NOMO-1 (cell line): ENCODE data around the gene ACAD8.
"Not testable (repeated sequence)": the region's sequence is repeated elsewhere in the genome, so short reads cannot be mapped to it uniquely, and the experiment has no call there.

Source experiments
- DNase-seq, 2 experiments: peaks; one replicate each; lab custom pipeline; 2025; ENCODE audit not compliant: unreplicated experiment in 2 of 2; lab: John Stamatoyannopoulos, UW

Gene ACAD8

DNA sequence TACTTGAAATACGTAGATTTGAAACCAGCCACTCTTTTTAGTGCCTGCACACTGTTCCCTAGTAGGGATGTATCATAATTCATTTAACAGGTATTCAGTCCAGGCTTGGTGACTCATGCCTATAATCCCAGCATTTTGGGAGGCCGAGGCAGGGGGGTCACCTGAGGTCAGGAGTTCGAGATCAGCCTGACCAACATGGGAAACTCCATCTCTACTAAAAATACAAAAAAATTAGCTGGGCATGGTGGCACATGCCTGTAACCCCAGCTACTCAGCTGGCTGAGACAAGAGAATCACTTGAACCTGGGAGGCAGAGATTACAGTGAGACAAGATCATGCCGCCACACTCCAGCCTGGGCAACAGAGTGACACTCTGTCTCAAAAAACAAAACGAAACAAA lies 31.0 kb downstream of the ACAD8 start:
- not testable (repeated sequence) for DNase-seq

DNA sequence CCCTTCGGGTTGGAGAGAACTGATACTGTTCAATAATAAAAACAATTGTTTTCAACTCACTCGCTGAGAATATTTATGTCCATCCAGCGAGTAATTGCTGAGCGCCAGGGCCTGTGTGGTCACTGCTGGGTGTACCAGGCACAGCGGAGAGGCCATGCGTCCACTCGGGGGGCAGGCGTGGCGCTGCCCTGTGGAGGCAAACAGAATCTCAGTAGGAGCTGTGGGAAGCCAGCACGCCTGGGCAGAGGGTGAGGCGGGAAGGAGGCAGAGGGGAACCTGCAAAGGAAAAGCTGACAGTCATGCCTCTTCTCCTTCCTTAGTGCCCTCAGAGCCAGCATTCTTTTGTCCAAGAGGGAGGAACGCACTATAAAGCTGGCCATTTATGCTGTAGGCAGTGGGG lies 34.2 kb downstream of the ACAD8 start:
- no peak for DNase-seq

DNA sequence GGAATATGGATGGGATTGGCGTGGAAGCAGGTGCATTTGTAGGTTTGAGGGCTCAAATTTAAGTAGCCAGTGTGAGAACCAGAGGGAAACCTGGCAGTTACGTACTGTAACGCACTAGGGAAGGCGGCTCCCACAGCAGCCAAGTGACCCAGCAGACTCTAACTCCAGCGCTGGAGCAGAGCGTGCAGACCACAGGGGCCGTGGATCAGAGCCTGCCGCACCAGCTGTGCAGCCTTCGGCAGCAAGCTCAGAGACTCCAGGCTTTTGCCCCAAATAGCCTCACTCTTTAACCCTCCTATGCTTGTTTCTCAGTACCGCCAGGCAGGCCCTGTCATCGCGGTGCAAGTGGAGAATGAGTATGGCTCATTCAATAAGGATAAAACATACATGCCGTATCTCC lies 35.1 kb downstream of the ACAD8 start:
- DNase-seq: no peak

DNA sequence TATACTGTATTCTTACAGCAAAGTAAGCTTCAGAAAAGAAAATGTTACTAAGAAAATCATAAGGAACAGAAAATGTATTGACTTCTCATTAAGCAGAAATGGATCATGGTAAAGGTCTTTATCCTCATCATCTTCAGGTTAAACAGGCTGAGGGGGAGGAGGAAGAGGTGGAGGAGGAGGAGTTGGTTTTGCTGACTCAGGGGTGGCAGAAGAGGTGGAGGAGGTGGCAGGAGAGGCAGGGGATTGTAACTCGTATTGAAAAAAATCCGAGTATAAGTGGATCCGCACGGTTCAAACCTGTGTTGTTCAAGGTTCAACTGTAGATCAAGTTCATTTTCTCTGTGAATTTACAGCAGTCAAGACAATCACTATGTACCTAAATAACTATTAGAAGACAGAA lies 35.8 kb downstream of the ACAD8 start:
- no peak for DNase-seq

DNA sequence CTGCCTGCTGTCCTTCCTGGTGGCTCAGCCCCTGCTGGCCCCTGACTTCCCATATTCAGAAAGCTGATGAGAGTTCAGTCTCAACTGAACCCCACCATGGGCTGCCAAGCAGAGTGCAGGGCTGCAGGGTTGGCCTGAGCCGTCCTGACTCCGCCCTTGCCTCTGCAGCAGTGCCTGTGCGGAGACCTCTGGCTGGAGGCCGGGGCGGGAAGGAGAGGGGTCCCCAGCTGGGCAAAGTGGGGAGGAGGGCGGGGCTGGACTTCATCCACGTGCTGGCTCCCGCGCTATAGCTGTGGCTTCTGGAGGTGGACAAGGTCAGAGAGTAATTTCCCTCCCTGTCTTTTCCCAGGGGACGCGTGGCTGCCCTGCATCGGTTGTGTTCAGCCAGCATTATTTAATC lies 36.4 kb downstream of the ACAD8 start:
- DNase-seq: no peak

DNA sequence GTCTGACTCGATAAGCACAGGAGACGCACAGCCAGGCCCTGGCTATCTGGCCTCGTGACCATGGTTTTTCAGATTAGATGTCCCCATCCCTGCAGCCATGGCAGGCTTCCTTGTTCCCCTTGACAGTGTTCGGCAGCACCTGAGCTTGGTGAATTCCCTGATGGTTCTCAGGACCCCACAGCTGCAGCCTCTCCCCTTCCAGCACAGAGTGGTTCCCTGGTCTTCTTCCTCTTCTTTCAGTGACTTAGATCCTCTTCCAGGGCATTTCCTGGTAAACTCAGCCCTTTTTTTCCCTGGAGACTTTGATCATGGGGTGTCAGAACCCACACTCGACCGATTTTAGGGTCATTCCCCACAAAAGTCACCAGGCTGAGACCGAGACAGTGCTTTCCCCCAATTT lies 37.3 kb downstream of the ACAD8 start:
- no peak for DNase-seq

DNA sequence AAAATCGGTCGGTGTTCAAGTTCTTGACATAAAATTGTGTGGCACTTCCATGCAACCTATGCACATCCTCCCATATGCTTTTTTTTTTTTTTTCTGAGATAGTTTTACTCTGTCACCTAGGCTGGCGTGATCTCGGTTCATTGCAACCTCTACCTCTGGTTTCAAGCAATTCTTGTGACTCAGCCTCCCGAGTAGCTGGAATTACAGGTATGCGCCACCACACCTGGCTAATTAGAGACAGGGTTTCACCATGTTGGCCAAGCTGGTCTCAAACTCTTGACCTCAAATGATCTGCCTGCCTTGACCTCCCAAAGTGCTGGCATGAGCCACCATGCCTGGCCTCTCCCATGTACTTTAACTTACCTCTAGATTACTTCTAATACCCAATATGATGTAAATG lies 37.8 kb downstream of the ACAD8 start:
- no peak for DNase-seq

DNA sequence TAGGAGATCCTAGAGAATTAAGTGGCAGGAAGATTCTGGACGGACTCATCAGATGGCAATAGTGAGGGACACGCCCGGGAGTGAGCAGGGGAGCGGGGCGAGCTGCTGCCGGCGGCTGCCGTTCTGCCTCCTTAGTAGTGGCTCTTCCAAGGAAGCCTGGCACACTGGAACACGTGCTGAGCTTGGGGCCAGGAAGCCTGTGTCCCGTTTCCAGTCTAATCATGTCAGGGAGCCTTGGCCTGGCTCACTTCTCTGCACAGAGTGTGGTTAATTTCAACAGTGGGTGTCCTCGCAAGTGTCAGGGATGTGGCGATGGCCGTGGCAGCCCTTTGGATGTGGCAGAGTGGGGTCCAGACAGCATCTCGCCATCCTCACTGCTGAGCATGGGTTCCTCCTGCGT lies 39.3 kb downstream of the ACAD8 start:
- DNase-seq: no peak

DNA sequence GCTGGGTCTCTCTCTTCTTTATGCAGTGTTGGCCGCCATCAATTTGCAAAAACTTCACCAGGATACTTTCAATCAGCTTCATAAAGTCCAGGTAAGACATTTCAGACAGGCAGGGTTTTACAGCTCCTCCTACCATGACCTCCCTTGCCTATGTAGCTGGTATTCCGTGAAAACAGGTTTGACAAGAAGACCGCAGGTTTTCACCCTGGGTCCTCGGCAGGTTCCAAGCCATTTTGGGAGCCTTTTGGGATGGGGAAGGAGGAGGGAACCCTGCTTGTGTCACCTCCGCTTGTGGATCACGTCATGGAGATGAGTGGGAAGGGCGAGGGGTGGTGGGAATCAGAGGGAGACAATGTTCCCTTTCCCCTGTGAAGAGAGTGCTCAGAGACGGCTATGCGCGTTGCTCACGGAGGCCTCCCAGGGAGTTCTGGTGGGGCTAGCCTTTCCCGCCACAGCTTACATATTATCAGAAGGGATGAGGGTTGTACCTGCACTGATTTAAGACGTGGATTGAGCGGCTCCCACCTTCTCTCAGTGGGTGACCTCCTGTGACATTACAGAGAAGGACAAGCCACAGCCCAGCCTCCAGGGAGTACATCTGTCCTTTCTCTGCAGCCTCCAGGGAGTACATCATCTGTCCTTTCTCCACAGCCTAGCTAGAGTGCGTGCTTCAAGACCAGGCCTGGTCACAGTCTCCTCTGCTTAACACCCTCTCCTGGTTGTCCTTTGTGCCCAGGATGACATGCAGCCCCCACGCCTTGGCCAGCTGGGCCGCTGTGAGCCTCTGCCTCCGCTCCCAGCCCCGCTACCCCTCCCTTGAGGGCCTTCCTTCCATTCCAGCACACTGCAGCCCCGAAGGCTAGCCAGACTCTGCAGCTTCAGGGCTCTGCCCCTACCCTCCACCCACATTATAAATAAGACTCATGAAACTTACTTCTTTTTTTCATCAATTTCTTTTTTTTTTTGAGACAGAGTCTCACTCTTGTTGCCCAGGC lies 40.0 kb downstream of the ACAD8 start:
- DNase-seq: no peak

DNA sequence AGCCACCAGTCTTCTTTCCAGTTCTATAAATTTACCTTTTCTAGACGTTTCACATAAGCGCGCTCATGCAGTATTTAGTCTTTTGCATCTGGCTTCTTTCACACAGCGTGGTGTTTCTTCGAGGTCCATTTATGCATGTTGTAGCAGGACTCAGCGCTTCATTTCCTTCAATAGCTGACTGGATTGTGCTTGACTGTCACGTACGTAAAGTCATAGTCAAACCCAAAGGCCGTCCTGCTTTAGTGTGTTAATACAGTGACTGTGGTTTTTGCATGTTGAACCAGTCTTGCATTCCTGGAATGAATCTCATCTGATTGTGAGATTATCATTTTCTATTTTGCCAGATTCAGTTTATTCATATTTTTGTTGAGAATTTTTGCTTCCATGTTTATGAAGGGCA lies 41.3 kb downstream of the ACAD8 start:
- DNase-seq: no peak

DNA sequence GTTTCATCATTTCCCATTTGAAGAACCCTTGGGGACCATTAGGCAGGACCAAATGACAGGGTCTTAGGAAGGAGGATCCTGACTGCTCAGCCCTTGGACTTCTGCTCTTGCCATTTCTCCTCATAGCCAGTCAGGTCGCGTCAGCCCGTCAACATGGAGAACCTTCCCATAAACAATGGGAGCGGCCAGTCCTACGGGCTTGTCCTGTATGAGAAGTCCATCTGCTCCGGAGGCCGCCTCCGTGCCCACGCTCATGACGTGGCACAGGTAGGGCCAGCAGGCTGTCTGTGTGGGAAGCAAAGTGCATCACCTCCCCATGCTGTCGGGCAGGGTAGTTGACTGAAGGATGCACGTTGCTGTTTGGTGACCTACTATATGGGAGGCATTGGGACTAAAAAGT lies 58.9 kb downstream of the ACAD8 start:
- no peak for DNase-seq

DNA sequence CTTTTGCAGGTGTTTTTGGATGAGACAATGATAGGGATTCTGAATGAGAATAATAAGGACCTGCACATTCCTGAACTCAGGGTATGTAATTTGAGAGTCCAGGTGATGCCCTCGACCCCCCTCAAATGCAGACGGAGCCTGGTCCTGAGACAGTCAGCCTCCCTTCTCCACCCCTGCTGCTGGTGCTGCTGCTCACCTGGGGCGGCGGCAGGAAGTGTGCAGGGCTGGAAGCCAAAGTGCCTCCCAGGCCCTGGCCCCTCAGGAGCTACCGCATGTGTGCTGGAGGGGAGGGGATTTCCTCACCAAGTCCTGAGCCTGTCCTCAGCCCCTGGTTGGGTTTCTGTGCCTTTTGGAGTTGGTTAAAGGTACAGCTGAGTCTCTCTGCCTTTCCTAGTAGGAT lies 59.4 kb downstream of the ACAD8 start:
- DNase-seq: no peak

DNA sequence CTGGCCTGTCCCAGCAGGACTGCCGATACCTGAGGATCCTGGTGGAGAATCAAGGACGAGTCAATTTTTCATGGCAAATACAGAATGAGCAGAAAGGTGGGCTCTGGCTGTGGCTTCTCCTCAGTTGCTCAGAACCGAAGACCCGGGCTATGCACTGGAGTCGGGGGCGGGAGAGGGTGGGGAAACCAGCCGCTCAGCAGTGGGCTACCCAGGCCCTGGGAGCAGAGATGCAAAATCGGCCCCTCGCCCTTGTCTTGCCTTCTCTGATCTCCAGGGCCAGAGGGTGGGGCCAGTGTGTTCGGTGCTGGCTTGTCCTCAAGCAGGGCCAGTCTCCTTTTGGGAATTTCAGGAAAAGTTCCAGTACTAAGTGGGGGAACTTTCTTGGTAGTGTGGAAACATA lies 60.0 kb downstream of the ACAD8 start:
- DNase-seq: no peak

DNA sequence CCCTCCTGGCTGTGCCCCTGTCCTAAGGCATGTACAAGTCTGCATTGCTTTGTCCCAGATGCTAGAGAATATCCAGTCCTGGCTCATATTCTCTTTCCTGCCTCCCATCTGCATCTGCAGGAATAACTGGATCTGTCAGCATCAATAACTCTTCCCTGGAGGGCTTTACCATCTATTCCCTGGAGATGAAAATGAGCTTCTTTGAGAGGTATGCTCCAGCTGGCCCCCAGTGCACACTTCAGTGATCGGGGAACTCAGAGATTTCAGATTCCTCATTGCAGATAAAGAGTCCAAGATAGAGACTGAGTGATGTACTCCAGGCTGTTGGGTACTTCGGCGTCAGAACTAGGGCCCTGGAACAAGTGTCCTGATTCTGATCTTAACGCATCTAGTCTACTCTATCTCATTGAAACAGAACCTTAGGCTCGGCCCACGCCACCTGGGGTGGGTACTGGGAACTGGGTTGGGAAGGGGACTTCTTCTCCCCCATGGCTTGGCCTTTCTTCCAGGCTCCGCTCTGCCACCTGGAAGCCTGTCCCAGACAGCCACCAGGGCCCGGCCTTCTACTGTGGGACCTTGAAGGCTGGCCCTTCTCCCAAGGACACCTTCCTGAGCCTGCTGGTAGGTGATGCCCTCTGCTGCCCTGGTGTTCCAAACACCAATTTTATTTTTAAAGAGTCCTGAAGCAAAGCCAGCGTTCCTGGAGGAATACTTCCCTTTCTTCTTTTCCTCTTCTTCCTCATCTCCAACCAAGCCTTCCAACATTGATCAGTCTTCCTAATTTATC lies 60.6 kb downstream of the ACAD8 start:
- no peak for DNase-seq
